BJ (cell line): ENCODE measurements around the gene KCNK1. TPM values are rescaled to one million over a fixed set of nuclear protein-coding genes. Genes with fewer than 3 reads are reported as not detected.

Experiments
- CTCF ChIA-PET: fragments of 350-600 bp; formaldehyde crosslinking; extraction: SDS; loops from one replicate; lab custom pipeline; 2021; ENCODE audit warnings: antibody characterized with exemption, inconsistent platforms; lab: Yijun Ruan, JAX
- POLR2A ChIA-PET: fragments of 300-600 bp; sonication (Branson Sonifier 250); formaldehyde crosslinking; extraction: SDS; loops from one replicate; lab custom pipeline; 2021; ENCODE audit warnings: antibody characterized with exemption; lab: Charles Lee
- DNase-seq: peaks from one replicate; pipeline ENCODE4 v3.0.0-alpha.2; 2011; ENCODE audit warnings: low read depth
- H3K27me3 ChIP-seq: 2 replicates; pipeline ENCODE4 v1.6.0; 2011; ENCODE audit warnings: low read length; ENCODE audit not compliant: control insufficient read depth, insufficient read depth
- H3K36me3 ChIP-seq: 2 replicates; pipeline ENCODE4 v1.5.1; 2011; ENCODE audit warnings: low read length; ENCODE audit not compliant: control insufficient read depth, insufficient read depth
- H3K4me3 ChIP-seq: 2 replicates; pipeline ENCODE4 v1.5.1; 2011; ENCODE audit warnings: low read depth, mild to moderate bottlenecking, control low read depth, low read length
- CTCF ChIP-seq: IDR thresholded peaks from 2 replicates; pipeline ENCODE4 v1.5.1; 2011; ENCODE audit warnings: low read depth, mild to moderate bottlenecking, control low read depth, inconsistent platforms, low read length, moderate library complexity; ENCODE audit not compliant: insufficient read depth
- polyA plus RNA-seq: library from polyadenylated mRNA; depleted of rRNA; stranded (reverse); fragments of >200 nt; gene quantifications from 2 replicates; pipeline ENCODE4 v1.2.3, GENCODE V29; 2011

Gene KCNK1
- polyA plus RNA-seq, 1 experiment, result 3.0 TPM

DNA sequence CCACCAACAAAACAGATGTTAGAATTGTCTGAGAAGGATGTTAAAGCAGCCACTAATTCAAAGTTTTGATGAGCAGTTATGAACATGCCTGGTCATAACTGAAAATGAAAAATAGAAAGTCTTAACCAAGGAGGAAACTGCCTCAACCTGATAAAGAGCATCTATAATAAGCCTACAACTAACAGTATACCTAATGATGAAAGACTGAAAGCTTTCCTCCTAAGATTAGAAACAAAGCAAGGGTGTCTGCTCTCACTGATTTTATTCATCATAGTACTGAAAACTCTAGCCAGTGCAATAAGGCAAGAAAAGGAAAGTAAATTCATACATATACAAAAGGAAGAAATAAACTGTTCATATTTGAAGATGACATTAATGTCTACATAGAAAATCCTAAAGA, 82.0 kb downstream of the KCNK1 start:
- POLR2A ChIA-PET, result no interaction called here
- DNase-seq, result no peak
- CTCF ChIA-PET, result no interaction called here
- no peaks in the 10 kb centered on the region for H3K27me3 ChIP-seq
- TF ChIP-seq CTCF, result no peak
- no peaks in the 10 kb centered on the region for H3K36me3 ChIP-seq
- no peak overlapping the region for H3K4me3 ChIP-seq

- Histone ChIP-seq H3K4me3 (no peak overlapping the region), H3K36me3 (no peaks in the 10 kb centered on the region), H3K27me3 (no peaks in the 10 kb centered on the region)
- DNase-seq, result no peak
- ChIA-PET CTCF (interaction anchor here (1.3 kb wide), 1 partner anchor 91 kb away, joined by 4 read pairs; no protein-coding TSS in a partner anchor), POLR2A (no interaction called here)
- no peak for TF ChIP-seq CTCF
These were observed 86.4 kb downstream of the KCNK1 start for GRCh38 chr1:233700338-233700737.

GRCh38 chr1:233704170-233704897, 90.4 kb downstream of the KCNK1 start:
- DNase-seq, result no peak
- H3K36me3 ChIP-seq, result no peaks in the 10 kb centered on the region
- ChIA-PET CTCF (interaction anchor here (0.7 to 1.2 kb wide), 2 partner anchors 22 to 26 kb away, joined by 3 read pairs; no protein-coding TSS in a partner anchor), POLR2A (no interaction called here)
- no peak for TF ChIP-seq CTCF
- no peak overlapping the region for H3K4me3 ChIP-seq
- no peaks in the 10 kb centered on the region for H3K27me3 ChIP-seq

DNA sequence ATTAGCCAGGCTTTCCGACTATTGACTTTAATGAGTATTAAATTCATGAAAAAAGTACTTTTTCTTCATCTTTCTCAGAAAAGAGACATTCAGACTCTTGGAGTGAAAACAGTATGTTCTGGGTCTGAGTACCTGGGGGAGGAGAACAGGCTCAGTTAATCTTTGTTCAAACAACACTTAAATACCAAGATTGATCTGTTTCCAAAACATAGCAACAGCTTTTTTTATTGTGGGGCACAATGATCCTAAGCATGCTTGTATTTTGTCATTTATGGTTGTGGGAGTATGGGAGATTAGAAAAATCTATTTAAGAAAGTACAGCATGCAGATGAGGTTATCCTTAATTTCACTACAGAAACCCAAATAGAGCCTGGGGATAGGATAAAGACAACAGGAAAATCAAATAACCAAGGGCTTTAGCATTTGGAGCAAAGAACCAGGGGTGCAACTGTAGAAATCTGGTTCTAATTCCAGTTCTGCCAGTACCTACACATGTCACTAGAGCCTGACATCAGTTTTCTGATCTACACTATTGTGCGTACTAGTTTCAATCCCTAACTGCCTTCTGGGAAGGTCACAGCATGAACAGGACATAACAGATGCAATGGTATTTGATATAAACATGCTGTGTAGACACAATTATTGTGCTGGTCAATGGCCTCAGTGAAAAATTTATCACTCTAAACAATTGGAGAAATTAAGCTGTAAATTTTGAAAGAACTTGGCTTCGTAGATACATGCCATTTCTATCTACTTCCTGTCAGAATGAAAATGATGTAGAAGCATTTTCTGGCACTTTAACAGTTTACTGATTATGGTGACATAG, 91.2 kb downstream of the KCNK1 start:
- no peaks in the 10 kb centered on the region for H3K36me3 ChIP-seq
- DNase-seq, result no peak
- no peak overlapping the region for H3K4me3 ChIP-seq
- no peak for TF ChIP-seq CTCF
- POLR2A ChIA-PET, result no interaction called here
- H3K27me3 ChIP-seq, result no peaks in the 10 kb centered on the region
- CTCF ChIA-PET, result interaction anchor here (0.6 to 1.2 kb wide), 3 partner anchors 21 to 69 kb away, joined by 3 read pairs; no protein-coding TSS in a partner anchor
